B cell (primary cell): ENCODE data around the gene DCP2. TPM values are rescaled to one million over a fixed set of nuclear protein-coding genes. Genes with fewer than 3 reads are reported as not detected.

Experiments used
- ATAC-seq: fragments of 200-7000 bp; cut with Tn5 transposase; one replicate; pipeline ENCODE4 v1.10.0; 2021; ENCODE audit warnings: low read depth, mild to moderate bottlenecking, moderate number of reproducible peaks, moderate library complexity
- CTCF ChIA-PET: fragments of 350-600 bp; sonication (Branson Sonifier 250); formaldehyde crosslinking; loops from one replicate; lab custom pipeline; 2021; ENCODE audit warnings: antibody characterized with exemption, inconsistent platforms; lab: Charles Lee
- POLR2A ChIA-PET: fragments of 350-600 bp; sonication (Branson Sonifier 250); formaldehyde crosslinking; loops from one replicate; lab custom pipeline; 2021; ENCODE audit warnings: antibody characterized with exemption; lab: Charles Lee
- DNase-seq: peaks from one replicate; pipeline ENCODE4 v3.0.0; 2013
- H2AFZ ChIP-seq: 2 replicates; pipeline ENCODE4 v1.6.1; 2012; ENCODE audit warnings: mild to moderate bottlenecking, low read depth, low read length; ENCODE audit not compliant: insufficient read depth, poor library complexity, severe bottlenecking
- H3K27ac ChIP-seq, 2 donors: 1 replicate in 1 of 2; 2 replicates in 1 of 2; pipeline ENCODE4 v1.5.1; 2012 to 2013; ENCODE audit warnings: low read length in 2 of 2, mild to moderate bottlenecking in 2 of 2, moderate library complexity in 1 of 2
- H3K27me3 ChIP-seq, 4 experiments: fragments of 200-600 bp in 1 of 4; sonication (generic) in 1 of 4; replicated peaks in 1 of 4; 1 replicate in 2 of 4; 2 replicates in 2 of 4; pipeline versions ENCODE4 v1.6.1 to v1.7.0; 2013 to 2016; ENCODE audit warnings: low read length in 3 of 4, mild to moderate bottlenecking in 2 of 4, mixed read lengths in 1 of 4, moderate library complexity in 1 of 4; ENCODE audit not compliant: insufficient read depth in 4 of 4, control insufficient read depth in 3 of 4; ENCODE audit errors: control extremely low read depth in 1 of 4
- H3K36me3 ChIP-seq, 2 experiments: replicated peaks in 1 of 2; 1 replicate in 1 of 2; 2 replicates in 1 of 2; pipeline versions ENCODE4 v1.6.1 to v1.7.1; 2013; ENCODE audit warnings: low read length in 1 of 2; ENCODE audit not compliant: insufficient read depth in 2 of 2, control insufficient read depth in 1 of 2; ENCODE audit errors: control extremely low read depth in 1 of 2, extremely low read depth in 1 of 2
- H3K4me1 ChIP-seq, 2 donors: fragments of 200-600 bp in 1 of 2; sonication (generic) in 1 of 2; 1 replicate in 1 of 2; 2 replicates in 1 of 2; pipeline versions ENCODE4 v1.5.1 to v1.6.1; 2013 to 2017; ENCODE audit warnings: low read length in 2 of 2; ENCODE audit not compliant: control insufficient read depth in 2 of 2, insufficient read depth in 2 of 2
- H3K4me2 ChIP-seq: replicated peaks from 2 replicates; pipeline ENCODE3; 2012; ENCODE audit warnings: mild to moderate bottlenecking, low read depth, low read length; ENCODE audit not compliant: poor library complexity, severe bottlenecking
- H3K4me3 ChIP-seq, 5 experiments: fragments of 200-600 bp in 1 of 5; sonication (generic) in 1 of 5; 1 replicate in 3 of 5; 2 replicates in 2 of 5; pipeline versions ENCODE4 v1.5.1 to v1.7.0; 2011 to 2016; ENCODE audit warnings: low read length in 4 of 5, mild to moderate bottlenecking in 4 of 5, low read depth in 2 of 5, control low read depth in 1 of 5, moderate library complexity in 1 of 5; ENCODE audit not compliant: insufficient read depth in 1 of 5; ENCODE audit errors: control extremely low read depth in 1 of 5, extremely low read depth in 1 of 5
- H3K79me2 ChIP-seq: fragments of 200-600 bp; sonication (generic); one replicate; pipeline ENCODE4 v1.6.0; 2016; ENCODE audit warnings: low read length; ENCODE audit not compliant: control insufficient read depth, insufficient read depth
- H3K9ac ChIP-seq: fragments of 200-600 bp; sonication (generic); 2 replicates; pipeline ENCODE4 v1.6.1; 2017; ENCODE audit warnings: mild to moderate bottlenecking, low read length, moderate library complexity
- H3K9me3 ChIP-seq, 3 donors: one replicate each; pipeline versions ENCODE4 v1.6.1 to v1.7.1; 2013; ENCODE audit warnings: low read length in 2 of 3; ENCODE audit not compliant: control insufficient read depth in 2 of 3, insufficient read depth in 1 of 3; ENCODE audit errors: control extremely low read depth in 1 of 3
- H4K20me1 ChIP-seq: 2 replicates; pipeline ENCODE4 v1.6.0; 2012; ENCODE audit warnings: mild to moderate bottlenecking, low read length; ENCODE audit not compliant: insufficient read depth, control insufficient read depth, poor library complexity, severe bottlenecking
- H3K27ac Mint-ChIP-seq: one replicate; pipeline ENCODE4 v1.8.0; 2021; ENCODE audit warnings: mixed read lengths
- H3K27me3 Mint-ChIP-seq: one replicate; pipeline ENCODE4 v1.8.0; 2021; ENCODE audit warnings: mixed read lengths
- H3K4me1 Mint-ChIP-seq: one replicate; pipeline ENCODE4 v1.8.0; 2021; ENCODE audit warnings: mixed read lengths
- H3K4me3 Mint-ChIP-seq: one replicate; pipeline ENCODE4 v1.8.0; 2021; ENCODE audit warnings: mixed read lengths
- H3K9me3 Mint-ChIP-seq: one replicate; pipeline ENCODE4 v1.8.0; 2022; ENCODE audit warnings: mixed read lengths; ENCODE audit not compliant: insufficient read depth
- CTCF ChIP-seq: fragments of 200-600 bp; IDR thresholded peaks from one replicate; pipeline ENCODE4 v1.8.0; 2022; ENCODE audit warnings: antibody characterized with exemption, mild to moderate bottlenecking
- EZH2 ChIP-seq: IDR thresholded peaks from 2 replicates; pipeline ENCODE4 v1.6.1; 2012; ENCODE audit warnings: borderline replicate concordance, low read depth, mild to moderate bottlenecking, moderate library complexity, low read length; ENCODE audit not compliant: insufficient read depth, poor library complexity, severe bottlenecking
- WGBS: methylation state at CpG from one replicate; pipeline ENCODE4 v1.1.5; 2013; ENCODE audit warnings: missing lambda C conversion rate; ENCODE audit not compliant: insufficient coverage; 5-methylcytosine and 5-hydroxymethylcytosine counted together
- intact Hi-C: fragments of 100-400 bp; cut with micrococcal nuclease; formaldehyde crosslinking; loops from one replicate; pipeline ENCODE4 v1.10.0; 2022
- polyA plus RNA-seq: library from polyadenylated mRNA; depleted of rRNA; stranded (reverse); fragments of >200 nt; gene quantifications from 2 replicates; pipeline ENCODE4 v1.2.3, GENCODE V29; 2012
- total RNA-seq, 2 donors: library from RNA; stranded (reverse); fragments of 120-200 nt in 1 of 2; gene quantifications; 1 replicate in 1 of 2; 2 replicates in 1 of 2; pipeline versions ENCODE4 v1.2.3 to v1.2.4, GENCODE V29; 2013 to 2022

DCP2 gene
- total and polyA plus RNA-seq, 2 donors (not counting 1 experiment from before 2014, with no cell fraction given), result 17.9 to 73.1 TPM

GRCh38 chr5:113062869-113063508 is 86.4 kb downstream of the DCP2 start:
- no peak overlapping the region for H2AFZ ChIP-seq
- peak overlapping the region; percentile 31 for H3K4me2 ChIP-seq
- POLR2A ChIA-PET, result no interaction called here
- H3K27ac ChIP-seq, result no peak overlapping the region
- no peak overlapping the region for H3K9ac ChIP-seq
- no CpG with 5 or more reads among the region's 6 CpGs for WGBS
- Mint-ChIP-seq H3K4me1 (no peaks in the 10 kb centered on the region), H3K4me3 (no peak overlapping the region), H3K27me3 (peaks cover 5% of the 10 kb centered on the region), H3K27ac (no peak overlapping the region), H3K9me3 (no peaks in the 10 kb centered on the region)
- no peaks in the 10 kb centered on the region for H3K79me2 ChIP-seq
- H3K4me1 ChIP-seq, result peaks cover 0 to 11% of the 10 kb centered on the region in 2 donors
- H3K27me3 ChIP-seq, result no peaks in the 10 kb centered on the region
- ATAC-seq (no peak), DNase-seq (no peak)
- CTCF ChIA-PET, result no interaction called here
- H3K4me3 ChIP-seq, result no peak overlapping the region
- H4K20me1 ChIP-seq, result no peaks in the 10 kb centered on the region
- no peaks in the 10 kb centered on the region for H3K36me3 ChIP-seq
- no peaks in the 10 kb centered on the region for H3K9me3 ChIP-seq
- intact Hi-C loops, result no loop called here
- TF ChIP-seq CTCF (no peak), EZH2 (no peak)

- POLR2A ChIA-PET, result no interaction called here
- intact Hi-C loops, result no loop called here
- ATAC-seq (no peak), DNase-seq (no peak)
- no peaks in the 10 kb centered on the region for H3K79me2 ChIP-seq
- TF ChIP-seq CTCF (no peak), EZH2 (no peak)
- no peak overlapping the region for H3K4me2 ChIP-seq
- H3K27me3 Mint-ChIP-seq, result peaks cover 5% of the 10 kb centered on the region
- no peaks in the 10 kb centered on the region for H3K4me1 Mint-ChIP-seq
- H3K9me3 Mint-ChIP-seq, result no peaks in the 10 kb centered on the region
- H3K4me3 ChIP-seq, result no peak overlapping the region
- no peak overlapping the region for H3K4me3 Mint-ChIP-seq
- no peak overlapping the region for H2AFZ ChIP-seq
- H4K20me1 ChIP-seq, result no peaks in the 10 kb centered on the region
- no peaks in the 10 kb centered on the region for H3K9me3 ChIP-seq
- CTCF ChIA-PET, result no interaction called here
- 92% methylated on average over 12 of the region's 12 CpGs for WGBS
- H3K9ac ChIP-seq, result no peak overlapping the region
- H3K27me3 ChIP-seq, result no peaks in the 10 kb centered on the region
- H3K27ac ChIP-seq, result no peak overlapping the region
- H3K27ac Mint-ChIP-seq, result no peak overlapping the region
- H3K4me1 ChIP-seq, result peaks cover 0 to 11% of the 10 kb centered on the region in 2 donors
- H3K36me3 ChIP-seq, result no peaks in the 10 kb centered on the region
Observed at GRCh38 chr5:113063927-113064326, 87.3 kb downstream of the DCP2 start.
